ENCODE results near the gene HOXA9.
A peak's percentile ranks its signal among the peaks of the same experiment; 100 is the strongest.

HOXA9 gene

DNA sequence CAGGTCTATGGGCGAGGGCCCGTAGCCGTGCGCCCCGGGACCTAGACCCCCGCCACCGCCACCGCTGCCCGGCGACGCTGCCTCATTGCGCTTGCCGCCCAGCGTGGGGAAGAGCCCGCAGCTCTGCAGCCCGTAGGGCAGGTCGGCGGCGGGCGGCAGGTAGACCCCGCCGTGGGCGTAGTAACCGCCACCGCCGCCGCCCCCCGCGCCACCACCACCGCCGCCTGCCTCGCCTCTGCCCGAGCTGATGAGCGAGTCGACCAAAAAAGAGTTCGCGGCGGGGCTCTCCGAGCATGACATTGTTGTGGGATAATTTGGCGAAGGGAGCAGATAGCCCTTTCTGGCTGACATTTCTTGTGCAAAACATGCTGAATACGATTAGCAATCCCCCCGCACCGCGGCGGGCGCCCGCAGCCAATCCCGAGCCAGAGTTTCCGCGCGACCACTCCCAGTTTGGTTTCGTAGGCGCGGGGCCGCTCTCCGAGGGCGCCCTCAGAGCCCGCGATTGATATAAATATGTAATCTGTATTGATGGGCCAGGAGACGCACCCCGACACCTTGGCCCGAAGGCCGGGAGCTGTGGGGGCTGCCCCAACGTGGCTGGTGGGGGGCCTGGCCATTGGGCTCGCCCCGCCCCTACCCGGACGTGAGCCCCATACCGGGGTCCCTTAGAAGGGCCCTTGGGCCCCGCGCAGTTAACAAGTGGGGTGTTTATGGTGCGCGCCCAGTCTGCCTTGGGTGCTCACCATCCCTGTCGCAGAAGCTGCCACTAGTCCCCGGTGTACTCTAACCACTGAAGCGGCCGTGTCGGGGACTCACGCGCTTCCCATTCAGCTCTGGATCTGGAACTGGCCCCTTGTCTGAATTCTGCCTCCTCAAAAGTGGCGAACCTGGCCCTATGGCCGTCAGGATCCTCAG, 8.9 kb upstream of the HOXA9 start, which contains the start of gene HOXA10 (continued):
- TF ChIP-seq ZNF404 (tag by site-specific recombination; IDR thresholded peaks at IDR 0.05) = no peak
- TF ChIP-seq, protein P1, sequence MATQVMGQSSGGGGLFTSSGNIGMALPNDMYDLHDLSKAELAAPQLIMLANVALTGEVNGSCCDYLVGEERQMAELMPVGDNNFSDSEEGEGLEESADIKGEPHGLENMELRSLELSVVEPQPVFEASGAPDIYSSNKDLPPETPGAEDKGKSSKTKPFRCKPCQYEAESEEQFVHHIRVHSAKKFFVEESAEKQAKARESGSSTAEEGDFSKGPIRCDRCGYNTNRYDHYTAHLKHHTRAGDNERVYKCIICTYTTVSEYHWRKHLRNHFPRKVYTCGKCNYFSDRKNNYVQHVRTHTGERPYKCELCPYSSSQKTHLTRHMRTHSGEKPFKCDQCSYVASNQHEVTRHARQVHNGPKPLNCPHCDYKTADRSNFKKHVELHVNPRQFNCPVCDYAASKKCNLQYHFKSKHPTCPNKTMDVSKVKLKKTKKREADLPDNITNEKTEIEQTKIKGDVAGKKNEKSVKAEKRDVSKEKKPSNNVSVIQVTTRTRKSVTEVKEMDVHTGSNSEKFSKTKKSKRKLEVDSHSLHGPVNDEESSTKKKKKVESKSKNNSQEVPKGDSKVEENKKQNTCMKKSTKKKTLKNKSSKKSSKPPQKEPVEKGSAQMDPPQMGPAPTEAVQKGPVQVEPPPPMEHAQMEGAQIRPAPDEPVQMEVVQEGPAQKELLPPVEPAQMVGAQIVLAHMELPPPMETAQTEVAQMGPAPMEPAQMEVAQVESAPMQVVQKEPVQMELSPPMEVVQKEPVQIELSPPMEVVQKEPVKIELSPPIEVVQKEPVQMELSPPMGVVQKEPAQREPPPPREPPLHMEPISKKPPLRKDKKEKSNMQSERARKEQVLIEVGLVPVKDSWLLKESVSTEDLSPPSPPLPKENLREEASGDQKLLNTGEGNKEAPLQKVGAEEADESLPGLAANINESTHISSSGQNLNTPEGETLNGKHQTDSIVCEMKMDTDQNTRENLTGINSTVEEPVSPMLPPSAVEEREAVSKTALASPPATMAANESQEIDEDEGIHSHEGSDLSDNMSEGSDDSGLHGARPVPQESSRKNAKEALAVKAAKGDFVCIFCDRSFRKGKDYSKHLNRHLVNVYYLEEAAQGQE (tag by site-specific recombination; IDR thresholded peaks at IDR 0.05) = no peak
- TF ChIP-seq ZNF623 (tag by site-specific recombination; IDR thresholded peaks at IDR 0.05) = no peak
- TF ChIP-seq ZNF433 (tag by site-specific recombination; IDR thresholded peaks at IDR 0.05; ENCODE audit: low read depth) = no peak
- TF ChIP-seq, protein P2, sequence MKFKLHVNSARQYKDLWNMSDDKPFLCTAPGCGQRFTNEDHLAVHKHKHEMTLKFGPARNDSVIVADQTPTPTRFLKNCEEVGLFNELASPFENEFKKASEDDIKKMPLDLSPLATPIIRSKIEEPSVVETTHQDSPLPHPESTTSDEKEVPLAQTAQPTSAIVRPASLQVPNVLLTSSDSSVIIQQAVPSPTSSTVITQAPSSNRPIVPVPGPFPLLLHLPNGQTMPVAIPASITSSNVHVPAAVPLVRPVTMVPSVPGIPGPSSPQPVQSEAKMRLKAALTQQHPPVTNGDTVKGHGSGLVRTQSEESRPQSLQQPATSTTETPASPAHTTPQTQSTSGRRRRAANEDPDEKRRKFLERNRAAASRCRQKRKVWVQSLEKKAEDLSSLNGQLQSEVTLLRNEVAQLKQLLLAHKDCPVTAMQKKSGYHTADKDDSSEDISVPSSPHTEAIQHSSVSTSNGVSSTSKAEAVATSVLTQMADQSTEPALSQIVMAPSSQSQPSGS (tag by site-specific recombination; IDR thresholded peaks at IDR 0.05; ENCODE audit: low read depth) = no peak
- TF ChIP-seq GLIS2 (tag by site-specific recombination; IDR thresholded peaks at IDR 0.05) = peak; percentile 75
- TF ChIP-seq ZNF529 (tag by site-specific recombination; IDR thresholded peaks at IDR 0.05; ENCODE audit: insufficient replicate concordance) = no peak
- peak; percentile 81 for TF ChIP-seq ZNF335 (tag by site-specific recombination; conservative IDR thresholded peaks at IDR 0.05)
- TF ChIP-seq KLF7 (tag by site-specific recombination; IDR thresholded peaks at IDR 0.05; ENCODE audit: borderline replicate concordance) = no peak
- TF ChIP-seq, protein P3, sequence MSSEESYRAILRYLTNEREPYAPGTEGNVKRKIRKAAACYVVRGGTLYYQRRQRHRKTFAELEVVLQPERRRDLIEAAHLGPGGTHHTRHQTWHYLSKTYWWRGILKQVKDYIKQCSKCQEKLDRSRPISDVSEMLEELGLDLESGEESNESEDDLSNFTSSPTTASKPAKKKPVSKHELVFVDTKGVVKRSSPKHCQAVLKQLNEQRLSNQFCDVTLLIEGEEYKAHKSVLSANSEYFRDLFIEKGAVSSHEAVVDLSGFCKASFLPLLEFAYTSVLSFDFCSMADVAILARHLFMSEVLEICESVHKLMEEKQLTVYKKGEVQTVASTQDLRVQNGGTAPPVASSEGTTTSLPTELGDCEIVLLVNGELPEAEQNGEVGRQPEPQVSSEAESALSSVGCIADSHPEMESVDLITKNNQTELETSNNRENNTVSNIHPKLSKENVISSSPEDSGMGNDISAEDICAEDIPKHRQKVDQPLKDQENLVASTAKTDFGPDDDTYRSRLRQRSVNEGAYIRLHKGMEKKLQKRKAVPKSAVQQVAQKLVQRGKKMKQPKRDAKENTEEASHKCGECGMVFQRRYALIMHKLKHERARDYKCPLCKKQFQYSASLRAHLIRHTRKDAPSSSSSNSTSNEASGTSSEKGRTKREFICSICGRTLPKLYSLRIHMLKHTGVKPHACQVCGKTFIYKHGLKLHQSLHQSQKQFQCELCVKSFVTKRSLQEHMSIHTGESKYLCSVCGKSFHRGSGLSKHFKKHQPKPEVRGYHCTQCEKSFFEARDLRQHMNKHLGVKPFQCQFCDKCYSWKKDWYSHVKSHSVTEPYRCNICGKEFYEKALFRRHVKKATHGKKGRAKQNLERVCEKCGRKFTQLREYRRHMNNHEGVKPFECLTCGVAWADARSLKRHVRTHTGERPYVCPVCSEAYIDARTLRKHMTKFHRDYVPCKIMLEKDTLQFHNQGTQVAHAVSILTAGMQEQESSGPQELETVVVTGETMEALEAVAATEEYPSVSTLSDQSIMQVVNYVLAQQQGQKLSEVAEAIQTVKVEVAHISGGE (tag by site-specific recombination; conservative IDR thresholded peaks at IDR 0.05; ENCODE audit: low read depth) = no peak
- no peak for TF ChIP-seq ZNF366 (tag by site-specific recombination; conservative IDR thresholded peaks at IDR 0.05)
- no peak for TF ChIP-seq OVOL3 (tag by site-specific recombination; IDR thresholded peaks at IDR 0.05)
- no peak for TF ChIP-seq ZNF184 (tag by site-specific recombination; IDR thresholded peaks at IDR 0.05)
- TF ChIP-seq, protein P4, sequence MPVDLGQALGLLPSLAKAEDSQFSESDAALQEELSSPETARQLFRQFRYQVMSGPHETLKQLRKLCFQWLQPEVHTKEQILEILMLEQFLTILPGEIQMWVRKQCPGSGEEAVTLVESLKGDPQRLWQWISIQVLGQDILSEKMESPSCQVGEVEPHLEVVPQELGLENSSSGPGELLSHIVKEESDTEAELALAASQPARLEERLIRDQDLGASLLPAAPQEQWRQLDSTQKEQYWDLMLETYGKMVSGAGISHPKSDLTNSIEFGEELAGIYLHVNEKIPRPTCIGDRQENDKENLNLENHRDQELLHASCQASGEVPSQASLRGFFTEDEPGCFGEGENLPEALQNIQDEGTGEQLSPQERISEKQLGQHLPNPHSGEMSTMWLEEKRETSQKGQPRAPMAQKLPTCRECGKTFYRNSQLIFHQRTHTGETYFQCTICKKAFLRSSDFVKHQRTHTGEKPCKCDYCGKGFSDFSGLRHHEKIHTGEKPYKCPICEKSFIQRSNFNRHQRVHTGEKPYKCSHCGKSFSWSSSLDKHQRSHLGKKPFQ (tag by site-specific recombination; IDR thresholded peaks at IDR 0.05) = no peak
- TF ChIP-seq KLF10 (tag by site-specific recombination; IDR thresholded peaks at IDR 0.05) = 0 out of 2 replicates have a peak, but pooled peaks have one; percentile 21
- no peak for TF ChIP-seq MYNN (tag by site-specific recombination; IDR thresholded peaks at IDR 0.05; ENCODE audit: borderline replicate concordance)
- TF ChIP-seq ZNF768 (tag by site-specific recombination; IDR thresholded peaks at IDR 0.05) = no peak
- TF ChIP-seq, protein P5, sequence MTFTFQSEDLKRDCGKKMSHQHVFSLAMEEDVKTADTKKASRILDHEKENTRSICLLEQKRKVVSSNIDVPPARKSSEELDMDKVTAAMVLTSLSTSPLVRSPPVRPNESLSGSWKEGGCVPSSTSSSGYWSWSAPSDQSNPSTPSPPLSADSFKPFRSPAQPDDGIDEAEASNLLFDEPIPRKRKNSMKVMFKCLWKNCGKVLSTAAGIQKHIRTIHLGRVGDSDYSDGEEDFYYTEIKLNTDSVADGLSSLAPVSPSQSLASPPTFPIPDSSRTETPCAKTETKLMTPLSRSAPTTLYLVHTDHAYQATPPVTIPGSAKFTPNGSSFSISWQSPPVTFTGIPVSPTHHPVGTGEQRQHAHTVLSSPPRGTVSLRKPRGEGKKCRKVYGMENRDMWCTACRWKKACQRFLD (tag by site-specific recombination; IDR thresholded peaks at IDR 0.05) = no peak
- TF ChIP-seq ZFP69B (tag by site-specific recombination; IDR thresholded peaks at IDR 0.05) = no peak
- TF ChIP-seq GLIS1 (tag by site-specific recombination; IDR thresholded peaks at IDR 0.05) = peak; percentile 59
- TF ChIP-seq ZIC2 (tag by site-specific recombination; IDR thresholded peaks at IDR 0.05) = no peak
- no peak for TF ChIP-seq GLI4 (tag by site-specific recombination; IDR thresholded peaks at IDR 0.05)
- TF ChIP-seq, protein P6, sequence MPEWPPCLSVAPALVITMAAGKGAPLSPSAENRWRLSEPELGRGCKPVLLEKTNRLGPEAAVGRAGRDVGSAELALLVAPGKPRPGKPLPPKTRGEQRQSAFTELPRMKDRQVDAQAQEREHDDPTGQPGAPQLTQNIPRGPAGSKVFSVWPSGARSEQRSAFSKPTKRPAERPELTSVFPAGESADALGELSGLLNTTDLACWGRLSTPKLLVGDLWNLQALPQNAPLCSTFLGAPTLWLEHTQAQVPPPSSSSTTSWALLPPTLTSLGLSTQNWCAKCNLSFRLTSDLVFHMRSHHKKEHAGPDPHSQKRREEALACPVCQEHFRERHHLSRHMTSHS (tag by site-specific recombination; IDR thresholded peaks at IDR 0.05) = no peak
- no peak for TF ChIP-seq KLF16 (tag by site-specific recombination; IDR thresholded peaks at IDR 0.05)
- no peak for TF ChIP-seq ZNF138 (tag by site-specific recombination; IDR thresholded peaks at IDR 0.05; ENCODE audit: borderline replicate concordance)
- no peak for TF ChIP-seq ZNF174 (tag by site-specific recombination; IDR thresholded peaks at IDR 0.05)
- peak; percentile 63; the same call in 1 of the 2 replicates for TF ChIP-seq ZBTB48 (tag by site-specific recombination; IDR thresholded peaks at IDR 0.05)
- TF ChIP-seq ZNF660 (tag by site-specific recombination; IDR thresholded peaks at IDR 0.05) = no peak
